Esophagus squamous epithelium (tissue), 5 donors: ENCODE results near the gene TGM3. TPM values are rescaled to one million over a fixed set of nuclear protein-coding genes. Genes with fewer than 3 reads are reported as not detected.

ENCODE experiments used
- DNase-seq: peaks from one replicate; lab custom pipeline; 2025; lab: John Stamatoyannopoulos, UW
- H3K27ac ChIP-seq, 4 donors: fragments of 200-600 bp; sonication (generic); one replicate each; pipeline ENCODE4 v1.5.1; 2016 to 2019; ENCODE audit warnings: mild to moderate bottlenecking in 1 of 4
- H3K27me3 ChIP-seq, 4 donors: fragments of 200-600 bp; sonication (generic); 1 replicate in 3 of 4; 2 replicates in 1 of 4; pipeline versions ENCODE4 v1.5.1 to v1.6.0; 2017 to 2021; ENCODE audit warnings: antibody characterized with exemption in 1 of 4
- H3K36me3 ChIP-seq, 3 donors: fragments of 200-600 bp; sonication (generic); one replicate each; pipeline ENCODE4 v1.5.1; 2016 to 2019
- H3K4me1 ChIP-seq, 3 donors: fragments of 200-600 bp; sonication (generic); one replicate each; pipeline ENCODE4 v1.5.1; 2017 to 2019
- H3K4me3 ChIP-seq, 4 donors: fragments of 200-600 bp; sonication (generic); 1 replicate in 3 of 4; 2 replicates in 1 of 4; pipeline ENCODE4 v1.5.1; 2016 to 2019; ENCODE audit warnings: mild to moderate bottlenecking in 2 of 4, moderate library complexity in 1 of 4
- H3K9me3 ChIP-seq, 3 donors: fragments of 200-600 bp; sonication (generic); one replicate each; pipeline ENCODE4 v1.5.1; 2016 to 2019
- POLR2A ChIP-seq, 4 donors: fragments of 450-650 bp; IDR thresholded peaks; one replicate each; pipeline ENCODE4 v1.6.1; 2017; ENCODE audit warnings: antibody characterized with exemption in 4 of 4, mild to moderate bottlenecking in 4 of 4, moderate library complexity in 3 of 4
- WGBS, 2 donors: methylation state at CpG; one replicate each; pipeline ENCODE4 v1.1.5; 2018; 5-methylcytosine and 5-hydroxymethylcytosine counted together
- intact Hi-C: fragments of 100-400 bp; cut with DNase I; formaldehyde crosslinking; loops from one replicate; pipeline ENCODE4 v1.15.0; 2022
- total RNA-seq, 4 donors: library from RNA; depleted of rRNA; stranded (reverse); fragments of >200 nt; gene quantifications; one replicate each; pipeline ENCODE4 v1.1.0, GENCODE V29; 2016
- TF ChIP-seq, protein P1 (sequence below), 6 experiments: fragments of 450-650 bp in 4 of 6; fragments of 200-600 bp in 2 of 6; sonication (generic) in 2 of 6; IDR thresholded peaks; one replicate each; pipeline ENCODE4 v1.5.1; 2016 to 2019; ENCODE audit warnings: antibody characterized with exemption in 6 of 6, mild to moderate bottlenecking in 4 of 6, moderate library complexity in 4 of 6
- donor health status: DM: yes; HTN: yes; CAD: no.

TGM3 gene
- total RNA-seq, 4 donors from 2014 or later, result 626 to 2,995 (median 1,370) TPM

DNA sequence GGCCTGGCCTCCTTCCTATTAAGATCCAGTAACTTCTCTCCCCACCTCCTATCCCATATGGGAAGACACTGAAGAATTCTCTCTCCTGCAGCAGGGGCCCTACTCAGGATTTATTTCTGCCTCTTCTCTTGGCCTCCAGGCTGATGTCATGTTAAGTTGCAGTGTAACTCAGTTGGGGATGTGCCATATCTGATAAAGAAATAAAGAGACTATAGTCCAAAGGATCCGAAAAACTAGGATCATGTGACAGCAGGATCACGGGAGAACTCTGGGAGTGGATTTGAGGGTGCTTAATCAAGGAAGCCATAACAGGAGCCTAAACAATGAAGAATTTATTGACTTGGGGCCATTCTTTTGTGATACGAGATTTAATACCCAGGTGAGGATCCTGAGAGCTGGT is 46.4 kb downstream of the TGM3 start:
- intact Hi-C loops, result no loop called here
- H3K4me1 ChIP-seq, result no peaks in the 10 kb centered on the region
- no peak for DNase-seq
- peaks cover 0 to 12% (median 0%) of the 10 kb centered on the region in 4 donors for H3K27me3 ChIP-seq
- H3K4me3 ChIP-seq, result no peak overlapping the region
- WGBS, 2 donors, result 79 to 84% methylated on average over 3 of the region's 3 CpGs
- no peak for TF ChIP-seq POLR2A (IDR thresholded peaks at IDR 0.05)
- TF ChIP-seq, protein P1, sequence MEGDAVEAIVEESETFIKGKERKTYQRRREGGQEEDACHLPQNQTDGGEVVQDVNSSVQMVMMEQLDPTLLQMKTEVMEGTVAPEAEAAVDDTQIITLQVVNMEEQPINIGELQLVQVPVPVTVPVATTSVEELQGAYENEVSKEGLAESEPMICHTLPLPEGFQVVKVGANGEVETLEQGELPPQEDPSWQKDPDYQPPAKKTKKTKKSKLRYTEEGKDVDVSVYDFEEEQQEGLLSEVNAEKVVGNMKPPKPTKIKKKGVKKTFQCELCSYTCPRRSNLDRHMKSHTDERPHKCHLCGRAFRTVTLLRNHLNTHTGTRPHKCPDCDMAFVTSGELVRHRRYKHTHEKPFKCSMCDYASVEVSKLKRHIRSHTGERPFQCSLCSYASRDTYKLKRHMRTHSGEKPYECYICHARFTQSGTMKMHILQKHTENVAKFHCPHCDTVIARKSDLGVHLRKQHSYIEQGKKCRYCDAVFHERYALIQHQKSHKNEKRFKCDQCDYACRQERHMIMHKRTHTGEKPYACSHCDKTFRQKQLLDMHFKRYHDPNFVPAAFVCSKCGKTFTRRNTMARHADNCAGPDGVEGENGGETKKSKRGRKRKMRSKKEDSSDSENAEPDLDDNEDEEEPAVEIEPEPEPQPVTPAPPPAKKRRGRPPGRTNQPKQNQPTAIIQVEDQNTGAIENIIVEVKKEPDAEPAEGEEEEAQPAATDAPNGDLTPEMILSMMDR (IDR thresholded peaks at IDR 0.05), result no peak
- no peaks in the 10 kb centered on the region for H3K9me3 ChIP-seq
- H3K27ac ChIP-seq, result no peak overlapping the region
- peaks cover 0 to 19% (median 0%) of the 10 kb centered on the region in 3 donors for H3K36me3 ChIP-seq

DNA sequence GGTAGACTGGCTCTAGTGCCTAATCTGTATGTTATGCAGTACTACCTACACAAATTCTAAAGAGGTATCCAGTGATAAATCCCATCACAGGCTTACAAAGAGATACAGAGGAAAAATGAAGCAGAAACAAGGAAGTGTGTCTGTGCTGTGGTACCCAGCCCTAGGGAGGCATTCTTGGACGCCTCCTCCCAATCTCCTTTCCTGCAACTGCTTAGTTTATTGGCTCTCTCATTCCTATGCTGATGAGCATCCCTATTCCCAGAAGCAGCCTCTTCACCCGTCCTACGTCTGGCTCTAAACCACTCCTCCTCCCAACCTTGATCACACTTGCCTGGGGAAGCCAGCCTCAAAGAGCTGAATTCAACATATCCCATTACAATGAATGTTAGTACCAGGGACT is 50.4 kb downstream of the TGM3 start:
- Histone ChIP-seq H3K4me1 (no peaks in the 10 kb centered on the region), H3K36me3 (peaks cover 0 to under 1% (median 0%) of the 10 kb centered on the region in 3 donors), H3K9me3 (no peaks in the 10 kb centered on the region), H3K27ac (no peak overlapping the region), H3K4me3 (no peak overlapping the region), H3K27me3 (peaks cover 0 to 28% (median 0%) of the 10 kb centered on the region in 4 donors)
- 41 to 62% methylated on average over 3 of the region's 3 CpGs for WGBS, 2 donors
- intact Hi-C loops, result loop anchor here (5.0 kb wide), 1 partner anchor 139 kb away; no protein-coding TSS in a partner anchor
- TF ChIP-seq, protein P1 (IDR thresholded peaks at IDR 0.05), result no peak
- TF ChIP-seq POLR2A (IDR thresholded peaks at IDR 0.05), result no peak
- DNase-seq, result no peak

DNA sequence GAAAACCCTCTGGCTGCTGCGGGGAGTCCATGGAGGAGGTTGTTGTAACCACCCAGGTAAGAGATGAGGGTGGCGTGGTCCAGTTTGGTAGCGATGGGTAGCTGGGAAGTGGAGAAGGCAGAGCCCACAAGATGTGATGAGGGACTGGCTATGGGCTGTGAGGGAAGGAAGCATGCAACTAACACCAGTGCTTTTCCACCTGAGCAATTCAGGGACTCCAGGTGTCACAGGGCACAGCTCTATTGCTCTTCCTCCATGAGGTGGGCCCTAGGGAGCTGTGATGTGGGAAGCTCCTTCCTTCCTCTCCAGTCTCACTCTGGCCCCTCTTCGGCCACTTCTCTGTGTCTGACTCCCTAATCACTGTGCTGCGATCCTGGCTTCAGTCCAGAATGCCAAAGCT is 52.5 kb downstream of the TGM3 start:
- H3K36me3 ChIP-seq, result no peaks in the 10 kb centered on the region
- intact Hi-C loops, result loop anchor here (5.0 kb wide), 1 partner anchor 141 kb away; no protein-coding TSS in a partner anchor
- TF ChIP-seq POLR2A (IDR thresholded peaks at IDR 0.05), result no peak
- TF ChIP-seq, protein P1 (IDR thresholded peaks at IDR 0.05), result no peak
- H3K27ac ChIP-seq, result no peak overlapping the region
- H3K4me3 ChIP-seq, result no peak overlapping the region
- no peak for DNase-seq
- peaks cover 0 to 28% (median 0%) of the 10 kb centered on the region in 4 donors for H3K27me3 ChIP-seq
- 72 to 87% methylated on average over 4 to 5 of the region's 5 CpGs for WGBS, 2 donors
- peaks cover 0 to 4% (median 0%) of the 10 kb centered on the region in 3 donors for H3K4me1 ChIP-seq
- H3K9me3 ChIP-seq, result no peaks in the 10 kb centered on the region

DNA sequence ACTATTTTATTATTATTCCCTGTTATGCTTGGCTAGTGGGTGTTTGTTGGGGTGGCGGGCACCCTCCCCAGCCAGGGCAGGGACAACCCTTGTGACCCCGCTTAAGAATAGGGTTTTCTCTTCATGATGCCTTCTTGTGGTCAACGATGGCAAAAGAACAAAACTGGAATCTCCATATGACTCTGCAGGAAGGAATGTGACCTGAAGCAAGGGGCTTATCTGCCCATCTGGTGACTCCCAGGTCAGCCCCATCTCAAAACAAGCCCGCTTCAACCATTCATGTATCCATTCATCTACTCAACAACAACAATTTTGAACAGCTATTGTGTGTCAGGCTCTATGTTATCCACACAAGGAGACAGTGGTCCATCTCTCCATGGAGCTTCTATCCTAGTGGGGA is 54.0 kb downstream of the TGM3 start:
- Histone ChIP-seq H3K27ac (no peak overlapping the region), H3K4me1 (peaks cover 0 to 8% (median 0%) of the 10 kb centered on the region in 3 donors), H3K27me3 (peaks cover 0 to 28% (median 0%) of the 10 kb centered on the region in 4 donors), H3K4me3 (no peak overlapping the region), H3K9me3 (no peaks in the 10 kb centered on the region), H3K36me3 (no peaks in the 10 kb centered on the region)
- TF ChIP-seq, protein P1 (IDR thresholded peaks at IDR 0.05), result no peak
- no peak for TF ChIP-seq POLR2A (IDR thresholded peaks at IDR 0.05)
- intact Hi-C loops, result loop anchor here (5.0 kb wide), 1 partner anchor 142 kb away; no protein-coding TSS in a partner anchor
- WGBS, 2 donors, result 59 to 62% methylated on average over 4 of the region's 4 CpGs
- DNase-seq, result no peak

DNA sequence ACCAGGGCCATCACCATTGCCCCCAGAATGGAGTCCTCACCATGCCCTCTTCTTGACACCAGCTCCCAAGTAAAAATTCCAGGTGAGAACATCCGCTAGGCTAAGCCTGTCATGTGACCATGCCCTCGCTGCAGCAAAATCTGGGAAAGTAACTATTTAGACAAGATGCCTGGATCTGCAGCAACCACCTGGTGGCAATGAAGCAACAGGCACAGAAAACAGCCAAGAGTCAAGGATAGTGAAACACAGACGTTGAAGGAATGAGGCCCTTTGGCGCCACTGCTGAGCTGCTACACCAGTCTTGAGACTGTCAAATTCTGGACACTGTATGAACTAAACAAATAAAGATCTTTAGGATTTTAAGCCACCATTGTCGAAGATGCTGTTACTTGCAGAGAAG is 54.8 kb downstream of the TGM3 start:
- peaks cover 0 to 28% (median 0%) of the 10 kb centered on the region in 4 donors for H3K27me3 ChIP-seq
- peaks cover 0 to 8% (median 0%) of the 10 kb centered on the region in 3 donors for H3K4me1 ChIP-seq
- H3K27ac ChIP-seq, result no peak overlapping the region
- DNase-seq, result no peak
- TF ChIP-seq POLR2A (IDR thresholded peaks at IDR 0.05), result no peak
- TF ChIP-seq, protein P1 (IDR thresholded peaks at IDR 0.05), result no peak
- H3K36me3 ChIP-seq, result no peaks in the 10 kb centered on the region
- 71 to 75% methylated on average over 5 of the region's 5 CpGs for WGBS, 2 donors
- intact Hi-C loops, result no loop called here
- no peak overlapping the region for H3K4me3 ChIP-seq
- H3K9me3 ChIP-seq, result no peaks in the 10 kb centered on the region
